Hematopoietic multipotent progenitor cell treated with erythropoietin and hydrocortisone succinate and interleukin-3 and kit ligand, for 17 days (in vitro differentiated cells): Measurements from ENCODE around the gene KRTAP10-1.

ENCODE experiments used
- DNase-seq: peaks from one replicate; pipeline ENCODE4 v3.0.0-alpha.2; 2015; ENCODE audit warnings: low spot score

Gene KRTAP10-1

GRCh38 chr21:44548381-44548780 is 8.4 kb upstream of the KRTAP10-1 start:
- DNase-seq: no peak

DNA sequence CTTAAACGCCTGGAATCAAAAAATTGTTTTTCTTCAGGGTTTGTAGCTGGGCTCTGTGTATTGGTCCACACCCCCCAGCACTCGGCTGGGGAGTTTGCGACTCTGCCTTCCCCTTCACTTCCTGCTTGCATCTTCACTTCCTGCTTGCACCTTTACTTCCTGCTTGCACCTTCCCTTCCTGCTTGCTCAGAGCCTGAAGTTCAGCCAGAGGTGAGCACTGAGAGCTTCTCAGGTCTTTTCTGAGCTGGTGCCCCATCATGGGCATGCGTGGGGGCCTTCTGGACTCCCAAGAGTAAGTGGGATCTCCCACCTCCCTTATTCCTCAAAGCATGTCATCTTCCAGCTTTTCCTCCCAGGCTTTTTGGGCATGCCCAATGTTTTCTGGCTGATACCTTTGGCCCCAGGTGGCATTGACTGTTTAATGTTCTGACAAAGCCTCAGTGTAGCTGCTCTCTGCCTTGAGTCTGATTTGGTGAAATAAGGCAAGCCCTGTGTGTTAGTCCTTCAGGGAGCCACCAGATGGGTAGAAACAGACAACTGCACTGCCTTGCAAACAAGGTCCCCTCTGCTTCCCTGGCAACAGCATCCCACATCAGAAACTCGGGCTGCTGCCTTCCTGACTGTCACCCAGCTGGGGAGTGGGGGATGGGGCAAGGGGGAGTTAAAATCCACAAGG is 7.8 kb upstream of the KRTAP10-1 start:
- no peak for DNase-seq

DNA sequence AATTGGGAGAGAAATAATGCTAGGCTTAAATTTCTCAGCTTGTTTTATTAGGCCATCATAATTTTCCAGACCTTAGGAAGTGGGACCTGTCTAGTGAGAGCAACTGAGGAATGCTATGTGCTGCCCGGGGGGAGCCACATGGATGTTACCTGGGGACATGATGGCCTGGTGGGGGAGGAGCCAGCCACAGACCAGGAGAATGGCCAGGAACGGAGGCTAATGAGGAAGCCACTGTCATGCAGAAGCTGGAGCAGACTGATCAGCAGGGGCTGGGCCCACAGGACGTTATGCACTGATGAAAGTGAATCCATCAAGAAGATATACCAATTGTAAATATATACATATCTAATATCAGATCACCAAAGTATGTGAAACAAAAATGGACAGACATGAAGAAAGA is 4.6 kb upstream of the KRTAP10-1 start:
- no peak for DNase-seq

DNA sequence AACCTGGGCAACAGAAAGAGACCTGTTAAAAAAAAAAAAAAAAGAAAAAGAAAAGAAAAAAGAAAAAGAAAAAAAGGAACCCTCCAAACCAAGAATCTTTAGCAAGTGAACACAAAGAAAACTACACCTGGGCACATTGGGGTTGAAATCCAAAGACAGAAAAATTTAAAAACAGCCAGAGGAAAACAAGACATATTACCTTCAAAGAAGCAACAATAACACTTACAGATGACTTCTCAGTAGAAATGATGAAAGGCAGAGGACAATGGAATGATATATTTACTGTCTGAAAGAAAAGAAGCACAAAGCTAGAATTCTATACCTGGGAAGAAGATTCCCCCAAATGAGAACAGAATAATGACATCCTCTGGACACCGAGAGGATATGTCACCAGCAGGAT is 2.7 kb upstream of the KRTAP10-1 start:
- DNase-seq: no peak

- DNase-seq: no peak
Observed at GRCh38 chr21:44540741-44541288, 820 bp upstream of the KRTAP10-1 start.

GRCh38 chr21:44539046-44539445 is 949 bp downstream of the KRTAP10-1 start:
- no peak for DNase-seq

DNA sequence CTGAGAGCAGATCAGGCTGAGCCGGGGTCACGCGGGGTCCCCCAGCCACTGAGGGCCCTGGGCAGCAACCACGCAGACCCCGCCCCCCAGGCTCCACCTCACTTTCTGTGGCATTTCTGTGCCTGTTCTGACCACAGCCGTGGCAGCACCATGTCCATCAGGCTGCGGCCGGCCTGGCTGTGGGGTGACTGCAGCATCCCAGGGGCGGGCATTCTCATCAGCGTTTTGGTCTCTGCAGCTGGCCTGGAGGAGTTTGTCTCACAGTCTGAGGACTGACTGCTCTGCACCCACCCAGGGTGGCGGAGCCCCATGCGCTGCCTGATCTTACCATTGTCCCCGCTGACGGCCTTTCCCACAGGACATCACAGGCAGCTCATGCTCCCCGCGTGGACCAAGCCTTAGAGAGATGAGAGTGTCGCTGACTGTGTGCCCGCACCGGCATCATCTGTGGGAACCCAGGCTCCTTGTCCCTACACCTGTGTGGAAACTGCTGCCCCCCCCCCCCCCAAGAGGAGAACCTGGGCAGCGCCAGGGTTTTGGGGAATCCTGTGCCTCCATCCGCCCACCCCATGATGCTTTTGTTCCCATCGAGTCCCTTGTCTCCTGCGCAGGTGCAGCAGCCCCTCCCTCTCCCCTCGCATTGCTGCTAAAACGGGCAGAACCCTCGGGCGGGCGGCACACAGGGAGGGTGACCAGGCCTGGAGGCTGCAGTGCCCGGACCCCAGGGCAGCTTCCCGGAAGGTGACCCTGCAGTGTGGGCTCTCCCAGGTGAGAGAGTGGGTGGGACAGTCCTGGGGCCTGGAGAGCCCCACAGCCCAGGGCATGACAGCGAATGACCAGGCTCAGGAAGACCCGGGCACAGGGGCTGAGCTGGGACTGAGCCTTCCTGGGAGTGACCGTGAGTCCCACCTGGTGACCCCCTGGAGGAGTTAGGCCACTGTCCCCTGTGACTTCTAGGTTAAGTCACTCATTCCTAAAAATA is 1.8 kb downstream of the KRTAP10-1 start:
- no peak for DNase-seq

DNA sequence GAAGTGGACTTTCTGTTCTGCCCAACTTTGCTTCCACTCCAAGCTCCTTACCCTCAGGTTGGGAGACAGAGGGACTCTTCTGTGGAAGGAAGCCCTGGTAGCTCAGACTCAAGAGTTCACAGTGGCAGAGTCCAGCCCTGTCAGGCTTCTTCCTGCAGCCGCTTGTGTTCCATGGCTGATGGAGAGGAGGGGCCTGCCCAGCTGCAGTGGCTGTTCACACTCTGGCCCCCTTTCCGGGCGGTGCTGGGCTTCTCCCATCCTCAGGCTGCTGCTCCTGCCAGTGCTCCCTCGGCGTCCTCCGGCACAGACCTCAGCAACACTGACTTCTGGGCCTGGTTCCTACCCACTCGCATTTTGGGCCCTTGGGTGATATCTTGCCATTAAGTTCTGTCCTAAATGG is 4.0 kb downstream of the KRTAP10-1 start:
- no peak for DNase-seq

DNA sequence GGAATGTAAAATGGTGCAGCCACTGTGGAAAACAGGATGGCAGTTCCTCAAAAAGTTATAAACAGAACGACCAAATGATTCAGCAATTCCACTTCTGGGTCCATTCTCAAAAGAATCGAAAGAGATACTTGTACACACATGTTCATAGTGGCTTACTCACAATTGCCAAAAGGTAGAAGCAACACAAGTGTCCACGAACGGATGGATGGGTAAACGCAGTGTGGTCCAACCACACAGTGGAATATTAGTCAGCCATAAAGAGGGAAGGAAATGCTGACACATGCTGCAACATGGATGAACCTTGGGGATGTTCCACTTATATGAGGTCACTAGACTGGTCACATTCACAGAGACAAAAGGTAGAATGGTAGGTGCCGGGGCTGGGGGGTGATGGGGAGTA is 5.3 kb downstream of the KRTAP10-1 start:
- DNase-seq: no peak

- DNase-seq: no peak
Observed at GRCh38 chr21:44533891-44534627, 5.9 kb downstream of the KRTAP10-1 start.

GRCh38 chr21:44533121-44533890 is 6.7 kb downstream of the KRTAP10-1 start:
- DNase-seq: no peak

- no peak for DNase-seq
Observed at GRCh38 chr21:44532712-44533111, 7.3 kb downstream of the KRTAP10-1 start.

DNA sequence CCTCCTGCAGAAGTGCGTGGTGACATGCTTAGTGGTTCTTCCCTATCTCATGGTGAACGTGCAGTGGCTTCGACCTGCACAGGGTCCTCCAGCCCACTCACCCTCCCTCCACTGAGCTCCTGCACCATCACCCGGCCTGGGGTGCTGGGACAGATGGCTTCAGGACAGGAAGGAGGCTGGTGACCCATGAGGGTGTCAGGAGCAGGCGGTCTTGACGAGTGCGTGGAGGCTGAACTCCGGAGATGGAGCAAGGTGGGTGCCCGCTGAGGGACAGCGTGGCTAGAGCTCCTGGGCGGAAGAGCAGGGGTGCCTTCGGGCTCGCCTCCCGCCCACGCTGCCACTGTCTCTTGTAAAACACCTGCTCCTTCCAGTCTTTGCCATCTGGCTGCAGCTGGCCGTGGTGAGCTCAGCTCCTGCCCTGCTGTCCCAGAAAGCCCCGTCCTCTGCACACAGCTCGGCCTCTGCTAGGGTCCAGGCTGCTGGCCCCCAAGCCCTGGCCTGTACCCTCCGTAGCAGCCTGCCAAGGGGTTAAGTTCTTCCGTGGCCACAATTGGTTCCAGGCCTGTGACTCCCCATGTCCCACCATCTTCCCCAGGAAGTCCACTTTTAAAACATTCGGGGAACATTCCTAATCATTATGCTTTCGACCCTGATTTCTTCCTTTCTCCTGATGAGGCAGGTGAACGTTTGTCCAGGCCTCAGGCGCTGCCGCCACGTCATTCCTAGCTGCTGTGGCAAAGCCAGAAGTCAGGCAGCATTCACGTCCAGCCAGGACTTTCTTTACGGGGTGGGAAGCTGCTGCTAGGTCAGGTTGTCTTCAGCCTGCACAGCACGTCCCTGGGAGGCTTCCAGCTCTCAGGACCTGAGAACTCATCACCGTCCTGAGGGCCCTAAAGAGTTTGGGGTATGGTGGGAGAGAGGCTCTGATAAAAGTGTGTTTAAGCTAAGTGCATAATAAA is 8.1 kb downstream of the KRTAP10-1 start:
- no peak for DNase-seq

DNA sequence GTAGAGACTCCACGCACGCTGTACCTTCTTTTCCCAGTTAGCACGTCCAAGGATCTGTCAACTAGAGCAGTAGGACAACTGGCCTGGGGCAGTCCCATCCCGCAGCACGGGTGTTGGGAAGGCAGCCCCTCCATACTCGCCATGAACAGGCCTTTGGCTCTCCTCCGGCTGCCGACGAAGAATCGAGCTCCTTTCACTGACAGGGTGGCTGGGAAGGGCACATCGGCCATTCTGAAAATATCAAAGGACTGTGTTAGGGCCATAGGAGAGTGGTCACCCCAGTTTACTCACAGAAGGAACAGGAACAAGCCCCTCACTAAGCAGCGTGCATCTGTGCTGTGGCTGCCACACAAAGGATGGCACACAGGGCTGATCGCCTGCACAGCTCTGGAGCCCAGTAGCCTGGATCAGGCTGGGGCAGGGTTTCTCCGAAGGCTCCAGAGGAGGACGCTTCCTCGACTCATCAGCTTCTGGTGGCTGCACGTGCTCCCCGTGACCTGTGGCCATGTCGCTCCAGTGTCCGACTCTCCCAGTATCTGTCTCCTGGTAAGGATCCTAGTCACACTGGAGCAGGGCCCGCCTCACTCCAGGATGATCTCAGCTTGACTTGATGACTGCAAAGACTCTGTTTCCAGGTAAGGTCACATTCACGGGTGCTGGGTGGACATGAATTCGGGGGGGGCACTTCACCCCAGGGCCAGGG is 8.9 kb downstream of the KRTAP10-1 start:
- no peak for DNase-seq

DNA sequence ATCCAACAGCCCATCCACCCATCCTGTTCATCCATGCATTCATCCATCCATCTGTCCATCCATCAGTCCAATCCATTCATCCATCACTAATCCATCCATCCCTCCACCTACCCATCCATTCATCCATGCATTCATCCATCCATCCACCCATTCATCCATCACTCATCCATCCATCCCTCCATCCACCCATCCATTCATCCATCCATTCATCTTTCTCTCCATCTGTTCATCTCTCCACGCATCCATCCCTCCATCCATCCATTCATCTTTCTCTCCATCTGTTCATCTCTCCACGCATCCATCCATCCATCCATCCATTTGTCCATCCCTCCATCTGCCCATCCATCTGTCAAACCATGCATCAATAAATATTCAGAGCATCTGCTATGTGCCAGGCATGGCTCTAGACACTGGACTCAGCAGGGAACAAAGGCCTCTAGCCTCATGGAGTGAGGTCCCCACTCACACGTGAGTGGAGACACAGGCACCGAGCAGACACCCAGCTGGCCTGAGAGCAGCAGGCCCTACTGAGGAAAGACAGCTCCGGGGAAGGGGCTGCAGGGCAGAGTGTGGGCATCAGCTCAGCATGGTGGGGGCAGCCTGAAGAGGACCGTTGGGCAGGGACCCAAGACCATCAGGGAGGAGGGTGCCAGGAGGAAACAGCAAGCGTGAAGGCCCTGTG is 9.6 kb downstream of the KRTAP10-1 start:
- DNase-seq: no peak

DNA sequence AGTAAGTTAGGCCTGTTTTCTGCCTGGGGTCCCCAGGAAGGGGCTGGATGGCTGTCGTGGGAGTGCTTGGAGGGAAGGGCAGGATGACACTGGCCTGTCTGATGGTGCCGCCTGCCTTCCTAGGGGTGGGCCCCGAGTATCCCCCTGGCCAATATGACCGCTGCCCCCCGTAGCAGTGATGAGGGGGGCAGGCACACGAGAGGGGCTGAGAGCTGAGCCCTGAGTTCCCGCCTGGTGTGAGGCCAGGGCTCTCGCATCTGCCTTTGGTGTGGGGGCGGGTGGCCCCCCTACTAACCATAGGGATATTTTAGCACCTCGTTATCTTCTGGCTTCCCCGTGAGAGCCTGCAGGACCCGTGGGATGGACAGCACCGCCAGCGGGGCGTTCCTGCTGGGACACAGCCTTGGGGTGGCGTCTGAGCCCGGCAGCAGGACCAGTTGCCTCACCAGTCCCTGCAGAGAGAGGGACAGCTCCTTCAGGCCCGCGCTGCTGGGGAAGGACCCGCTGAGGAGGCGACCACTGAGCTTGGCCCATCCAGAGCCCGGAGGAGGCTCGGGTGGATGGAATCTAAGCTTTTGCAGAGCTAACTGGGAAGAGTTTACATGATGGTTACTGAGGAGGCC is 10.4 kb downstream of the KRTAP10-1 start:
- no peak for DNase-seq

DNA sequence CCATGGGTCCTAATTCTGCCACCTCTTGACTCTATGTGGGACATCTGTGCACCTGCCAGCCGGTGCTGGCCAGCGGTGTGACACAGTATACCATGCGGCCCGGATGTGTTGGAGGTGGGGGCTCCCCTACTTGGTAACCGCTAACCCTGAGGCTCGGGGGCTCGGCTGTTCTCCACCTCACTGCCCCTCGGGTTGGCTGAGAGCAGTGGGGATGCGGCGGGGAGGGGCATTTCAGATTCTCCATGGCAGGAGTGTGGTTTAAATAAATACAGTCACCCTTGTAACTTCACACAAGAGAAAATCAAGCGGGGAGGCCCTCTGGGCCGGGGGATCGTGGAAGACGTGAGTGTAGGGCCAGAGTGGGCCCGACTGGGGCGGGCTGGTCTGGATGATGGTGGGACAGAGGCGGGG is 11.0 kb downstream of the KRTAP10-1 start:
- DNase-seq: no peak

DNA sequence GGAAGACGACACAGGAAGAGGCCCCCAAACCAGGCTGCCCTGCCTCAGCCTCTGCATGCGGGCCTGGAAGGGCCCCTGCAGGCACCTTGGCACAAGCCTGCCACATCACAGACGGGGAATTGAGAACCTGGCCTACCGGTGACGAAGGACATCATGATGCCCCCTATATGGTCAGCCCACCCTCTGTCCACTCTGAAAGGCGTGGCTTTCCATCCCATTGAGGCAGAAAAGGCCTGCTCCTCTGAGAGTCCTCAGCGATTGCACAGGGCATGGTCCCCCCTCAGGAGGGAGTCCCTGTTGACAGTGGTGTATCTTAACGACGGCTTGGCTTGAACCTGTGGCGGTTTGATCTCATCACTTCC is 11.4 kb downstream of the KRTAP10-1 start:
- DNase-seq: no peak
